Osteoblast (primary cell): Measurements from ENCODE around the gene RASSF4. TPM values are rescaled to one million over a fixed set of nuclear protein-coding genes. Genes with fewer than 3 reads are reported as not detected.

Experiments used
- DNase-seq: peaks from one replicate; pipeline ENCODE4 v3.0.0; 2011; ENCODE audit warnings: low spot score, mixed read lengths; ENCODE audit not compliant: insufficient read length; ENCODE audit errors: missing footprints
- H2AFZ ChIP-seq: 2 replicates; pipeline ENCODE4 v1.6.0; 2011; ENCODE audit warnings: mild to moderate bottlenecking, low read length
- H3K27ac ChIP-seq: 2 replicates; pipeline ENCODE4 v1.5.1; 2011; ENCODE audit warnings: mild to moderate bottlenecking, low read depth, low read length, moderate library complexity
- H3K27me3 ChIP-seq: 2 replicates; pipeline ENCODE4 v1.6.0; 2012; ENCODE audit warnings: mild to moderate bottlenecking, control low read depth, inconsistent platforms, low read length, moderate library complexity; ENCODE audit not compliant: insufficient read depth
- H3K36me3 ChIP-seq: 2 replicates; pipeline ENCODE4 v1.5.1; 2011; ENCODE audit warnings: mild to moderate bottlenecking, low read length, control low read depth, moderate library complexity; ENCODE audit not compliant: insufficient read depth
- H3K4me1 ChIP-seq: 2 replicates; pipeline ENCODE4 v1.5.1; 2011; ENCODE audit warnings: mild to moderate bottlenecking, low read length, control low read depth, moderate library complexity; ENCODE audit not compliant: insufficient read depth
- H3K4me2 ChIP-seq: 2 replicates; pipeline ENCODE4 v1.6.0; 2011; ENCODE audit warnings: mild to moderate bottlenecking, low read length; ENCODE audit not compliant: insufficient read depth
- H3K4me3 ChIP-seq: fragments of 200-600 bp; sonication (generic); 3 replicates; pipeline ENCODE4 v1.5.1; 2012; ENCODE audit warnings: mild to moderate bottlenecking, low read length, inconsistent platforms; ENCODE audit not compliant: insufficient read depth
- H3K79me2 ChIP-seq: 2 replicates; pipeline ENCODE4 v1.6.0; 2012; ENCODE audit warnings: mild to moderate bottlenecking, low read length, control low read depth, inconsistent platforms; ENCODE audit not compliant: insufficient read depth
- H3K9me3 ChIP-seq: 2 replicates; pipeline ENCODE4 v1.5.1; 2011; ENCODE audit warnings: low read depth, low read length, control low read depth
- H4K20me1 ChIP-seq: 2 replicates; pipeline ENCODE4 v1.6.0; 2012; ENCODE audit warnings: mild to moderate bottlenecking, low read length, control low read depth; ENCODE audit not compliant: insufficient read depth
- CTCF ChIP-seq: IDR thresholded peaks from 2 replicates; pipeline ENCODE4 v1.5.1; 2011; ENCODE audit warnings: mild to moderate bottlenecking, low read depth, low read length, moderate library complexity; ENCODE audit errors: extremely low read depth
- total RNA-seq: library from RNA; depleted of rRNA; stranded (reverse); fragments of >200 nt; gene quantifications from 2 replicates; pipeline ENCODE4 v1.2.3, GENCODE V29; 2012

Gene RASSF4
- total RNA-seq, 1 donor = 4.0 TPM

GRCh38 chr10:45001381-45002148 lies 42.0 kb downstream of the RASSF4 start:
- Histone ChIP-seq H3K79me2 (peaks cover 14% of the 10 kb centered on the region), H3K4me2 (peak overlapping the region; percentile 96), H3K36me3 (peaks cover 8% of the 10 kb centered on the region), H3K27ac (peak overlapping the region; percentile 89), H3K9me3 (no peaks in the 10 kb centered on the region), H3K4me1 (peaks cover 35% of the 10 kb centered on the region), H3K4me3 (peak overlapping the region; percentile 80), H4K20me1 (no peaks in the 10 kb centered on the region), H2AFZ (peak overlapping the region; percentile 85), H3K27me3 (no peaks in the 10 kb centered on the region)
- TF ChIP-seq CTCF = peak; percentile 20
- DNase-seq = peak; percentile 94

- no peak for TF ChIP-seq CTCF
- Histone ChIP-seq H2AFZ (no peak overlapping the region), H3K4me2 (no peak overlapping the region), H3K4me3 (no peak overlapping the region), H3K36me3 (peaks cover 8% of the 10 kb centered on the region), H3K9me3 (no peaks in the 10 kb centered on the region), H4K20me1 (no peaks in the 10 kb centered on the region), H3K4me1 (peaks cover 24% of the 10 kb centered on the region), H3K27ac (no peak overlapping the region), H3K79me2 (peaks cover 14% of the 10 kb centered on the region), H3K27me3 (no peaks in the 10 kb centered on the region)
- no peak for DNase-seq
These were observed 43.9 kb downstream of the RASSF4 start for GRCh38 chr10:45003432-45004000.

- Histone ChIP-seq H3K4me1 (peaks cover 16% of the 10 kb centered on the region), H2AFZ (no peak overlapping the region), H3K27ac (no peak overlapping the region), H3K4me3 (no peak overlapping the region), H4K20me1 (no peaks in the 10 kb centered on the region), H3K9me3 (no peaks in the 10 kb centered on the region), H3K79me2 (peaks cover 14% of the 10 kb centered on the region), H3K27me3 (no peaks in the 10 kb centered on the region), H3K4me2 (no peak overlapping the region), H3K36me3 (peaks cover 8% of the 10 kb centered on the region)
- no peak for DNase-seq
- no peak for TF ChIP-seq CTCF
These were observed 45.1 kb downstream of the RASSF4 start for GRCh38 chr10:45004661-45005060.

- no peak for DNase-seq
- no peaks in the 10 kb centered on the region for H3K27me3 ChIP-seq
- H3K79me2 ChIP-seq = peaks cover 14% of the 10 kb centered on the region
- no peak overlapping the region for H3K4me2 ChIP-seq
- H3K9me3 ChIP-seq = no peaks in the 10 kb centered on the region
- no peaks in the 10 kb centered on the region for H4K20me1 ChIP-seq
- H2AFZ ChIP-seq = no peak overlapping the region
- H3K36me3 ChIP-seq = peaks cover 8% of the 10 kb centered on the region
- peaks cover 10% of the 10 kb centered on the region for H3K4me1 ChIP-seq
- no peak overlapping the region for H3K27ac ChIP-seq
- H3K4me3 ChIP-seq = no peak overlapping the region
- TF ChIP-seq CTCF = no peak
These were observed 45.7 kb downstream of the RASSF4 start for GRCh38 chr10:45005284-45005683.
